Measurements from ENCODE around the gene PRM1.

Gene PRM1

DNA sequence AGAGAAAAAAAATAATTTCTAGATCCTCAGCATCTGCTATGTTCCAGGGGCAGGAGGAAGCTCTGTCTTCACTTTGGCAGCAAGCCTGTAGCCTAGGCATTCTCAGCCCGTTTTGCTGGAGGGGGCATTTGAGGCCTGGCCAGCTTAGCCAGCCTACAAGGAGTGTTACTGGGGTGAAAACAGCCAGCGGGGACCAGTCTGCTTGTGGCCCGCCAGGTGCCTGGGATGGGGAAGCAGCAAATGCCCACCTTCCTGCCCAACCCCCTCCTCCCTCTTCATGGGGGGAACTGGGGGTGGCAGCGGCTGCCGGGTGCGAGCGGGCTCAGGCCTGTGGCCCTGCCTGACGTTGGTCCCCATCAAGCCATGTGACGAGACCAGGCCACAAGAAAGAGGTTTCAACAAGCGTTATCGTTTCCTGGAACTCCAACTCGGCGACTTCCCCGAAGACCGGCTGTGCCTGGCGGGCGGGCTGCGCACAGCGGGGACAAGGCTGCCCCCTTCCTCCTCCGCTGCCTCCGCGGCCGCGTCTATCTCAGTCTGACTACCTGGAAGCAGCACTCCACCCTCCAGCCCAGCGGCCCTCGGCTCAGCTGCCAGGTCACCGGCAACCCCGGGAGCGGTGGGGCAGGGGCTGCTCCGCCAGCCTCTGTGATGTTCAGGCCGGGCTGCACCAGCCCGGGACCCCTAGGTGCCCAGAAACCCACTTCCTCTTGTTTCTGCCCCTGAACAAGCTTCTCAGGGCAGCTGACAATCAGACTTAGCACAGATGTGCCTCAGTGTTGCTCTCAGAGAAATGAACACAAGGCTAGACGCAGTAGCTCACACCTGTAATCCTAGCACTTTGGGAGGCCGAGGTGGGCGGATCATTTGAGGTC, 48.0 kb downstream of the PRM1 start:
- peak in 1 of 2 experiments; percentile 52 for DNase-seq

DNA sequence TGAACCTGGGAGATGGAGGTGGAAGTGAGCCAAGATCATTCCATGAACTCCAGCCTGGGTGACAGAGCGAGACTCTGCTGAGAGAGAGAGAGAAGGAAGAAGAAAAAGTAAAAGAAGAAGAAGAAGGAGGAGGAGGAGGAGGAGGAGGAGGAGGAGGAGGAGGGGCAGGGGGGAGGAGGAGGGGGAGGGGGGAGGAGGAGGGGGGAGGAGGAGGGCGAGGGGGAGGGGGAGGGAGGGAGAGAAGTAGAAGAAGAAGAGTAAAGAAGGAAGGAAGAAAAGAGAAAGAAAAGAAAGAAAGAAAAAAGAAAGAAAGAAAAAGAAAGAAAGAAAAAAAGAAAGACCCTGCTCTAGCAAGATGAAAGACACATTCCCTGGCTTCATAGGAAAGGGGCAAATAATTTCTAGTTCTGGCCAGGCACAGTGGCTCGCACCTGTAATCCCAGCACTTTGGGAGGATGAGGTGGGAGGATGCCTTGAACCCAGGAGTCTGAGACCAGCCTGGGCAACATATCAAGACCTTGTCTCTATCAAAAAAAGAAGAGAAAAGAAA, 48.8 kb downstream of the PRM1 start:
- no peak for DNase-seq

DNA sequence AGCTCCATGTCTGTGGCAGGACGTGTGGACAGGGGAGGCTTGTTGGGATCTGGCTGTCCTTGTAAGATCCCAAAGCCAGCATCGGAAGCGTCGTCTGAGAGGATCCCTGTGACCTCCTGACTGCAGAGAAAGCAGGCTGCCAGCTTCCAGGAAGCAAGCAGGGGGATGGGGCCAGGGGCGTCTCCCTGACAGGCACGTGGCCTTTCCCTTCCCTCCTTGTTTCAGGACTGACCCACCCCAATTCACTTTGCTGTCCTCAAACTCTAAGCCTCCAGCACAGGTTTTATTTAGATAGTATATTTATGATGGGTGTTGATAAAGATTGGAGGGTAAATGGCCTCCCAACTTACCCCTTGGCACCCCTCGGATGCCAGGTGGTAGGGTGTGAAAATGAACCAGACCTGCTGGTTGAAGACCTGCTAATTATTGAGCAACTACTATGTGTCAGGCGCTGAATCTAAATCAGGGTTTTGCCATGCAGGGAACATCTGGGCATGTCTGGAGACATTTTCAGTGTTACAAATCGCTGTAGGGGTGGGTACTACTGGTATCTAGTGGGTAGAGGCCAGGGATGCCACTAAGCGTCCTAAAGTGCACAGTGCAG, 49.7 kb downstream of the PRM1 start:
- no peak for DNase-seq
